ENCODE data around the gene TET2. TPM values are rescaled to one million over a fixed set of nuclear protein-coding genes. Genes with fewer than 3 reads are reported as not detected.

TET2 gene
- total RNA-seq, 4 donors from 2014 or later = 22.0 to 31.5 (median 28.0) TPM

- H3K27ac ChIP-seq (replicated peaks in 1 of 4) = no peak overlapping the region
- H3K36me3 ChIP-seq = peaks cover 0 to 33% (median 20%) of the 10 kb centered on the region in 4 donors
- peaks cover 0 to 9% (median 3%) of the 10 kb centered on the region in 4 donors for H3K9me3 ChIP-seq
- no peak for DNase-seq (ENCODE audit: extremely low spot score)
- no peak overlapping the region for H3K4me3 ChIP-seq
- intact Hi-C loops (cut with DNase I) = loop anchor here (5.0 kb wide), 1 partner anchor 214 kb away; the partner anchor contains the start of gene PPA2
- TF ChIP-seq EP300 (IDR thresholded peaks at IDR 0.05) (no peak), CTCF (IDR thresholded peaks at IDR 0.05) (no peak), POLR2AphosphoS5 (IDR thresholded peaks at IDR 0.05) (no peak)
- no peaks in the 10 kb centered on the region for H3K4me1 ChIP-seq
- H3K27me3 ChIP-seq = no peaks in the 10 kb centered on the region
- WGBS = 97% methylated on average over 1 of the region's 1 CpG
These were observed 111.3 kb downstream of the TET2 start for GRCh38 chr4:105257817-105258495.

- H3K27ac ChIP-seq (replicated peaks in 1 of 4) = no peak overlapping the region
- no peaks in the 10 kb centered on the region for H3K9me3 ChIP-seq
- TF ChIP-seq EP300 (IDR thresholded peaks at IDR 0.05) (no peak), CTCF (IDR thresholded peaks at IDR 0.05) (no peak), POLR2AphosphoS5 (IDR thresholded peaks at IDR 0.05) (no peak), POLR2A (IDR thresholded peaks at IDR 0.05; ENCODE audit: low read depth) (no peak)
- 100% methylated on average over 2 of the region's 2 CpGs for WGBS
- no peak overlapping the region for H3K4me3 ChIP-seq
- DNase-seq (ENCODE audit: extremely low spot score) = no peak
- no peaks in the 10 kb centered on the region for H3K4me1 ChIP-seq
- H3K27me3 ChIP-seq = no peaks in the 10 kb centered on the region
- H3K36me3 ChIP-seq = peaks cover 11 to 48% (median 27%) of the 10 kb centered on the region in 4 donors
- intact Hi-C loops (cut with DNase I) = no loop called here
These were observed 119.0 kb downstream of the TET2 start for GRCh38 chr4:105265689-105266088.

- Histone ChIP-seq H3K27ac (replicated peaks in 1 of 4) (no peak overlapping the region), H3K4me1 (no peaks in the 10 kb centered on the region), H3K4me3 (no peak overlapping the region), H3K36me3 (peaks cover 15 to 52% (median 32%) of the 10 kb centered on the region in 4 donors), H3K27me3 (no peaks in the 10 kb centered on the region), H3K9me3 (no peaks in the 10 kb centered on the region)
- intact Hi-C loops (cut with DNase I) = no loop called here
- 99% methylated on average over 3 of the region's 3 CpGs for WGBS
- DNase-seq (ENCODE audit: extremely low spot score) = no peak
- no peak for TF ChIP-seq POLR2AphosphoS5 (IDR thresholded peaks at IDR 0.05)
These were observed 120.6 kb downstream of the TET2 start for GRCh38 chr4:105267280-105267679.

- Histone ChIP-seq H3K27ac (replicated peaks in 1 of 4) (no peak overlapping the region), H3K4me1 (peaks cover 0 to 12% (median 4%) of the 10 kb centered on the region in 4 donors), H3K36me3 (peaks cover 34 to 70% (median 54%) of the 10 kb centered on the region in 4 donors), H3K9me3 (no peaks in the 10 kb centered on the region), H3K27me3 (no peaks in the 10 kb centered on the region), H3K4me3 (no peak overlapping the region)
- intact Hi-C loops (cut with DNase I) = no loop called here
- TF ChIP-seq POLR2A (IDR thresholded peaks at IDR 0.05; ENCODE audit: low read depth) (no peak), EP300 (IDR thresholded peaks at IDR 0.05) (no peak), POLR2AphosphoS5 (IDR thresholded peaks at IDR 0.05) (no peak), CTCF (IDR thresholded peaks at IDR 0.05) (no peak)
- DNase-seq (ENCODE audit: extremely low spot score) = no peak
- WGBS = 97% methylated on average over 1 of the region's 1 CpG
These were observed 125.3 kb downstream of the TET2 start for GRCh38 chr4:105272002-105272401.

- WGBS = 91% methylated on average over 1 of the region's 1 CpG
- no peak overlapping the region for H3K27ac ChIP-seq (replicated peaks in 1 of 4)
- no peaks in the 10 kb centered on the region for H3K9me3 ChIP-seq
- H3K27me3 ChIP-seq = no peaks in the 10 kb centered on the region
- TF ChIP-seq CTCF (IDR thresholded peaks at IDR 0.05) (no peak), EP300 (IDR thresholded peaks at IDR 0.05) (no peak), POLR2A (IDR thresholded peaks at IDR 0.05; ENCODE audit: low read depth) (no peak), POLR2AphosphoS5 (IDR thresholded peaks at IDR 0.05) (no peak)
- H3K4me1 ChIP-seq = peaks cover 0 to 12% (median 4%) of the 10 kb centered on the region in 4 donors
- intact Hi-C loops (cut with DNase I) = no loop called here
- no peak for DNase-seq (ENCODE audit: extremely low spot score)
- H3K4me3 ChIP-seq = no peak overlapping the region
- H3K36me3 ChIP-seq = peaks cover 34 to 70% (median 54%) of the 10 kb centered on the region in 4 donors
These were observed 126.6 kb downstream of the TET2 start for GRCh38 chr4:105273230-105273629.
